Measurements from ENCODE around the gene ZNF385C.

ZNF385C gene

GRCh38 chr17:42072323-42073187 lies 25.7 kb downstream of the ZNF385C start:
- no peak for DNase-seq

DNA sequence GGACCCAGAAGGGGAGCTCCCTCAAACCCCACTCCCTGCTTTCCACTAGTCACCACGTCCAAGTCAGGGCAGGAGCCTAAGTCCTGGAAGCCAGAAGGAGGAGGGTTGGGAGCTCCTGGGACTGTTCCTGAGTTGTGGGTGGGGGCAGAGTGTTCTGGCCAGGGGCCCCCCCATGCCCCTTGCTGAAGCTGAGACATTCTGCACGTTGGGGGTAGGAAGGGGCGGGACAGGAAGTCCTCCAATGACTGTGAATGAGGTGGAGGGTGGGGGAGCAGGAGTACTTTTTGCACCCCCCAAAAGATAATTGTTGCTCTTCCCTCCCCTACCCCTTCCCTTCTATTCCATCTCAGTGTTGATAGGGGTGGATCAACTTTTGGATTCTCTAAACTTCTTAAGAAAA lies 26.5 kb downstream of the ZNF385C start:
- DNase-seq: no peak

DNA sequence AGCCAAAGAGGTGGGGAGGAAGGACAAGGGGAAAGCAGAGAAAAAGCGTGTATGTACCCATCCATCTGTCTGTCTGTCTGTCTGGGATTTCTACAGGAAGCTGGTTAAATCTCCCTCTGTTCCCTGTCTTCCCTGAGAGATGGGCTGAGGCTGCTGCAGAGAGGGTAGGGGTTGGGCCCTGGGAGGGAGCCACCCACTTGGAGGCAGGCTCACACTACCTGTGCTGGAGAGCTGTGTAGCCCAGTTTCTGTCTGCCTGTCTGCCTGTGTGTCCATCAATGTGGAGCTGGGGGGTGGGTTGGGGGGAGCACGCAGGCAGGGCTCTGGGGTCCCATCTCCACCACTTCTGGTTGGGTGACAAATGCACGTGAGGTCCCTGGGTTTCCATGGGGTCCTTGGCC lies 29.3 kb downstream of the ZNF385C start:
- no peak for DNase-seq

GRCh38 chr17:42067371-42068091 lies 30.7 kb downstream of the ZNF385C start:
- no peak for DNase-seq

DNA sequence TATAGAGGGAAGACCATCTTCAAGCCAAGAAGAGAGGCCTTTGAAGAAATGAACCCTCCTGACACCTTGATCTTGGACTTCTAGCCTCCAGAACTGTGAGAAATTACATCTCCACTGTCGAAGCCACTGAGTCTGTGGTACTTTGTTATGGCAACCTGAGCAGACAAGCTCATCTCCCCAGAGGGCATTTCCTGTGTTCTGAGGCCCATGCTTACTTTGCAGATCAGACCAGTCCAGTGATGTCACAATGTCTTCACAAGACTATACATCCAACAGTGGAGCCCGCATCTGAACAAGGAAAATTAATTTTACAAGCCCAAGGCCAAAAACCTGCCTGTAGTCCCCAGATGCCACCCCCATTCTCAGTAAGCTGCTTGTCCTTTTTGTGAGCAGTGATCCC lies 33.1 kb downstream of the ZNF385C start:
- no peak for DNase-seq

- no peak for DNase-seq
Observed at GRCh38 chr17:42062681-42063080, 35.6 kb downstream of the ZNF385C start.

DNA sequence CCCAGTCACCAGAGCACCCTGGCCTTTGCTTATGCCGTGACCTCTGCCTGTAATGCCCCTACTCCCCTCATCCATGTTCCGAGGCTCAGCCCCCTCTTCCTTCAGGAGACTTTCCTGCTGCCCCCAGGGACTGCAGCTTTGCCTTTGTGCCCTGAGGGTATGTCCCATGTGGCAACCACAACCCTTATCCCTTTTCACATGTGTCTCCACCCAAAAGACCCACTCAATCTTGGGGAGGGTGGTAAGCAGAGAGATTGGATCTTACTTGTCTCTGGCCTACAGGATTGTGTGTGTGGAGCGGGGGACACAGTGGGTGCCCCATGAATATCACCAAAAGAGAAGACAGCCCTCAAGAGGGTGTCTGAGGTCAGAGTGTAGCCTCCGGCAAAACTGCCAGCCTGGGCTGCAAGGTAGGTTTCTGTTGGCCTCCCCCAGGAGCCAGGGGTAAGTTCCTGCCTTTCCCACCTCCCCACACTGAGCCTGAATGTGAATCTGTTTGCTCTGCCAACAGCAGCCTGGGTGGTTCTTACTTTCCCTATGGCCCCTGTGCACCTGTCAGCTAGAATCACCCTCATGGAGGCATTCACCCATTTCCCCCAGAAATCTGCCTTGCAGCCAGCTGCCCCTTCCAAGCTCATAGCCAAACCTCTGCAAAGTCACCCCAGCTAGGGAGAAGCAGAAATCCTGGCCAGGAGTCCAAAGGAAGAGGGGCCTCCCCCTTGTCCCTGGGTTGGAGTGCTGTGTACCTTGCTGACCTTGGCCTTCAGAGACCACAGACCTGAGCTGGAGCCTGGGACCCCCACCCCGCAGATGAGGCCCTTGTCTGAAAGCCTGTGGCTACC lies 36.4 kb downstream of the ZNF385C start:
- DNase-seq: no peak

DNA sequence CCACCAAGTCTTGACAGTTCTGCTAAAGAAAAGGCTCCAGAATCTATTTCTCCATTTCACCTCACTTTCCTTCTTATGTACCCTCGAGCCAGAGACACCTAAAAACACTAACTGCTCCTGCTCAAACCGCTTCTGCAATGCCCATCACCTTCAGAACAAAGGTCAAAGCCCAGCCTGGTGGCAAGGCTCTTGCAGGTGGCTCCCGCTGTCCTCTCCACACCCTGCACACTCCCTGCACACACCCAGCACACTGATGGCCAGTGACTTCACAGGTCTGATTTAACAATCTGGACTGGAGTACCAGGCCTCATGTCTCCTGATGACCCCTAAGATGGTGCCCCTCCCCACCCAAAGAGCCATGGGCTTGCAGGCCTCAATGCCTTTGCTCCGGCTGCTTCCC lies 38.0 kb downstream of the ZNF385C start:
- DNase-seq: no peak

DNA sequence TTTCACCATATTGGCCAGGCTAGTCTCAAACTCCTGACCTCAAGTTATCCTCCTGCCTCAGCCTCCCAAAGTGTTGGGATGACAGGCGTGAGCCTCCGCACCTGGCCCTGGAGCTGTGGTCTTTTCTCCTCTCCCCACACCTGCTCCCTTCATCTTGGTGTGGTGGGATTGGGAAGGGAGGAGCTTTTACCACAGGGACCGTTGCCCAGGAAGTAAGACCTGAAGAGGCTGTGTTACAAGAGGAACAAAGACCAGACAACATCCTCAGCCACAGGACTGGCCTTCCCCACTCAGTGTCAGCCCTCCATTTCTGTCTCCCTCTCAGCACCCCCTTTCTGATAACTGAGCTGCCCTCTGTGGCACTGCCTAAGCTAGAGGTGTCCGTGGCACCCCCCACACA lies 38.5 kb downstream of the ZNF385C start:
- DNase-seq: no peak

- no peak for DNase-seq
Observed at GRCh38 chr17:42058063-42058462, 40.2 kb downstream of the ZNF385C start.

DNA sequence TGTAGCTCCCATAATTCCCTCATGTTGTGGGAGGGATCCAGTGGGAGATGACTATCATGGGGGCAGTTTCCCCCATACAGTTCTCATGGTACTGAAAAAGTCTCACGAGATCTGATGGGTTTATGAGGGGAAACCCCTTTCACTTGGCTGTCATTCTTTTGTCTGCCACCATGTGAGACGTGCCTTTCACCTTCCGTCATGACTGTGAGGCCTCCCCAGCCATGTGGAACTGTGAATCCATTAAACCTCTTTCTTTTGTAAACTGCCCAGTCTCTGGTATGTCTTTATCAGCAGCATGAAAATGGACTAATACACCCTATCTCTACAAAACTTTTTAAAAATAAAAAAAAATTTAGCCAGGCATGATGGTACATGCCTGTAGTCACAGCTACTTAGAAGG lies 41.6 kb downstream of the ZNF385C start:
- no peak for DNase-seq

GRCh38 chr17:42055496-42055895 lies 42.8 kb downstream of the ZNF385C start:
- no peak for DNase-seq

DNA sequence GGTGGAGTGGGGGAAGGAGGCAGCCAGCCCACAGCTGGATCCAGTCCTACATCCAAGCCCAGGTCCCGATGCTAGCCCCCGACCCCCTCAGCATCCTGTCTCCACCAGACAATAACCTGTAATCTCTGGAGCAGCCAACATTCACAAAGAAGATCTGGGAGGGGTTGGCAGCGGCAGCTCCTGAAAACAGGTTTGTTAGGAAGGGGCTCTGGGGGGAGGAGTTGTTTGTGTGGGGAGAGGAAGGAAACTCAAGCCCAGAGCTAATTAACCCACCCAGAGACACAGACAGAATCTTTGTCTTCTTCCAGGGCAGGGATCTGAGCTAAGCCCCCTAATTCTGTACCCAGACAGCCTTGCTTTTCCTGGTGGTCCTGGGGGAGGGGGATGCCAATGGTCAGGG lies 43.2 kb downstream of the ZNF385C start:
- DNase-seq: no peak

DNA sequence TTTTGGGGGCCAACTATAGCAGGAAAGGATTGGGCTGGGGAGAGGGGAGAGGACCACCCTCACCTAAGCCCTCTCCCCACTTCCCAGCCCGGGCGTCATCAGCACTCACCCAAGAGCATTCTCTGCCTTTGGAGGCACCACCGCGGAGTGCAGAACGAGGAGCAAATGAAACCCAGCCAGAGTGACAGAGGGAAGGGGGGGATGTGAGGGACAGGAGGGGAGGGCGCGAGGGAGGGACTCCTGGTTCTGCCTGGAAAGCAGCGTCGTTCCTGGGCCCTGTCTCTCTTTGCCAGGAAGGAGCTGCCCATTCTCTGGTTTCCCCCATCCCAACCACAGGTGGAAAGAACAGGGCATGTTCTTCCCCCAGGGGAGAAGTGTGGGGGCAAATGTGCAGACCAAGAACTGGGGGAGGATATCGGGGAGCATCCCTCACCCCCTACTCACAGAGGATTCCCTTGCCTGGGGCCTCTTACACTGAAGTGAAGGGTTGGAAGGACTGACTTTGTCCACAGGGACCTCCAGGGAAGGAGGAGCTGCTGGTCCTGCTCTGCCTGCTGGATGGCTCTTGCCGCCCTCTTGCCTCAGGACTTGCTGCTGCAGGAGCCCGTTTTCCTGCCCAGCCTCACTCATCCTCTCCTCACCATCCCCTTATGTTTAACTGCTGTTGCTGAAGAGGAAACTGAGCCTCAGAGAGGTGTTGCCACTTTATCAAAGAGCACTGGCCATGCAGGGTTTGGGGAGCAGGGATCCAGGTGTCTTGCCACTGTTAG lies 44.4 kb downstream of the ZNF385C start:
- no peak for DNase-seq

DNA sequence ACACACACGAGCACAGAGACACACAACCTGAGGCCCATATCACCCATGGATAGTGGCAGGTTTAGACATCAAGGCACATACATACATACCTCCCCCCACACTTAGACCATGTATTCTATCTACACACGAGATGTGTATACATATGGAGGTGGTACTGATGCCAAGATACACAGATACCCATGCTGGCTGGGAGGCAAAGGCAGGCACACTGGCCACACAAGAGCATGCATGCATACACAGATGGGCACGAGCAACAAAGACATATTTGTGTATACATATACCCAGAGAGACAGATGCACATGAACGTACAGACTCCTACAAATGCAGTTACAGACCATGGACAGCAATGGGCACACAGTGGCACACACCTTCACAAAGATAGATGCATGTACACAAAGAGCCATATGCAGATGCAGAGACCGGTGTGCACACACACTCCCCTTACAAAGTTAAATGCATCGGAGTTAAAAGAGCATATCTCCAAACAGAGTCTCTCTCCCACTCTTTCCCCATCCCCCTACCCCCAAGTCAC lies 45.9 kb downstream of the ZNF385C start:
- DNase-seq: no peak

GRCh38 chr17:42051645-42052044 lies 46.6 kb downstream of the ZNF385C start:
- no peak for DNase-seq

DNA sequence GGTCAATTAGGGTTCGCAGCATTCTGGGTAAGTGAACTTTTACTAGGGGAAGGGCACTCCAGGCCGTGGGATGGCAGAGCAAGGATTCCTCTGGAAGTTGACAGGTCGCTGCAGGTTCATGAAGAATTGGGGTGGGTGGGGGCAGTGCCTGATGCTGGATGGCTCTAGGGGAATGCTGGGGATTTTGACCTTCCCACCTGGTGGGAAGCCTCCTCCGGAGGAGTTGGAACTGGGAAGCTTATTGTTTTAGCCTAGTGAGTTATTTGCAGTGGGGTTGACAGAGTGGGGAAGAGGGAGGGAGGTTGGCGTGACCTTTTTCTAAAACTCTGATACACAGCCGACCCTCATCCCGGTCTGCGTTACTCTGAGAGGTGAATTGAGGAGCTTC lies 47.3 kb downstream of the ZNF385C start:
- no peak for DNase-seq

DNA sequence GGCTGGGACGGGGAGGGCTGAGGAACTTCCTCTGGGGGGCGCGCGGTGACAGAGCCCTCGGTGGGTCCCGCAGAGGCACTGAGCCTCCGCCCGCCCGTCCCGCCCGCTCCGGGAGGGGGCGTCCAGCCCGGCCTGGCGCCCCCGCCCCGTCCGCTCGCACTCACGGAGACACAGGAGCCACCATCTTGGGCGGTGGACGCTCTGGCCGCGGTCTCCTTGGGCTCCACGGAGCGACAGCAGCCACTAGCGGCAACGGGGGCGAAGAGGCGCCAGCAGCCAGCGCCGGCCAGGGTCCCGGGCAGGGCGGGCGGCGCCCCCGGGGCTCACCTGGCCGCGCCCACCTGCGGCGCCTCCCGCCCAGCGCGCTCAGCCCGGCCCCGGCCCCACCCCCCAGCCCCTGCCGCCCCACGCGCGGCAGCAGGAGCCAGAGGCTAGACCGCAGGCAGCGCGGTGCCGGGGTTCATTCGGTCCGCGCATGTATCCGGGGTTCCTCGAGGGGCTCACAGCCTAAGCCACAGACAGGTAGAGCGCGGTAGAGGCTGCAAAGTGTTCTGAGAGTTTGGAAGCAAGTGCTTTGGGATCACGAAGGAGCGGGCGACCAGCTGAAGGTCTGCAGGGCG lies 47.8 kb downstream of the ZNF385C start, which contains the start of gene C17orf113:
C17orf113 (minus strand) TSS at position 209 of the 620 bp plus-strand sequence. CDS start 7,225 bp downstream, outside the sequence.
- no peak for DNase-seq

- no peak for DNase-seq
Observed at GRCh38 chr17:42049834-42050392, 48.4 kb downstream of the ZNF385C start.

GRCh38 chr17:42047343-42047742 lies 50.9 kb downstream of the ZNF385C start:
- no peak for DNase-seq

GRCh38 chr17:42045719-42046118 lies 52.6 kb downstream of the ZNF385C start:
- DNase-seq: no peak

Measured in SIG-M5 (cell line).